NCI-H146 (cell line): ENCODE data around the gene NDUFAF5.
A peak's percentile ranks its signal among the peaks of the same experiment; 100 is the strongest.
"Not testable (repeated sequence)": the region's sequence is repeated elsewhere in the genome, so short reads cannot be mapped to it uniquely, and the experiment has no call there.

Experiments
- DNase-seq: peaks from one replicate; lab custom pipeline; 2025; lab: John Stamatoyannopoulos, UW

NDUFAF5 gene

GRCh38 chr20:13784893-13785715 is at the start of gene NDUFAF5, which contains the start of gene ESF1:
NDUFAF5 (plus strand) TSS chr20:13785028; CDS start chr20:13785069, 41 bp downstream.
ESF1 (minus strand) TSS chr20:13784919; CDS start chr20:13783140, 1,779 bp downstream.
- DNase-seq: peak; percentile 98

GRCh38 chr20:13735826-13736225 is 49.0 kb upstream of the NDUFAF5 start:
- no peak for DNase-seq

GRCh38 chr20:13736436-13737191 is 48.2 kb upstream of the NDUFAF5 start:
- no peak for DNase-seq

- not testable (repeated sequence) for DNase-seq
Measured at GRCh38 chr20:13738187-13738586, 46.6 kb upstream of the NDUFAF5 start.

- no peak for DNase-seq
Measured at GRCh38 chr20:13739731-13740649, 44.8 kb upstream of the NDUFAF5 start.

GRCh38 chr20:13741879-13742278 is 42.9 kb upstream of the NDUFAF5 start:
- no peak for DNase-seq

- DNase-seq: peak; percentile 3
Measured at GRCh38 chr20:13744352-13744751, 40.5 kb upstream of the NDUFAF5 start.

- no peak for DNase-seq
Measured at GRCh38 chr20:13745784-13746183, 39.0 kb upstream of the NDUFAF5 start.

GRCh38 chr20:13749811-13750210 is 35.0 kb upstream of the NDUFAF5 start:
- DNase-seq: no peak

- DNase-seq: no peak
Measured at GRCh38 chr20:13753436-13754036, 31.3 kb upstream of the NDUFAF5 start.

GRCh38 chr20:13755809-13756208 is 29.0 kb upstream of the NDUFAF5 start:
- no peak for DNase-seq

GRCh38 chr20:13756551-13756950 is 28.3 kb upstream of the NDUFAF5 start:
- DNase-seq: no peak

GRCh38 chr20:13758884-13759283 is 25.9 kb upstream of the NDUFAF5 start:
- no peak for DNase-seq

- not testable (repeated sequence) for DNase-seq
Measured at GRCh38 chr20:13760451-13760946, 24.3 kb upstream of the NDUFAF5 start.

GRCh38 chr20:13765299-13765698 is 19.5 kb upstream of the NDUFAF5 start:
- DNase-seq: no peak

- DNase-seq: no peak
Measured at GRCh38 chr20:13765868-13766416, 18.9 kb upstream of the NDUFAF5 start.

- DNase-seq: no peak
Measured at GRCh38 chr20:13770141-13770540, 14.7 kb upstream of the NDUFAF5 start.

- peak; percentile 39 for DNase-seq
Measured at GRCh38 chr20:13771853-13772453, 12.9 kb upstream of the NDUFAF5 start.

GRCh38 chr20:13772529-13772928 is 12.3 kb upstream of the NDUFAF5 start:
- DNase-seq: no peak

GRCh38 chr20:13775867-13776266 is 9.0 kb upstream of the NDUFAF5 start:
- no peak for DNase-seq

GRCh38 chr20:13777171-13777601 is 7.6 kb upstream of the NDUFAF5 start:
- DNase-seq: no peak
